SK-N-SH (cell line): Measurements from ENCODE around the gene GPER1. TPM values are rescaled to one million over a fixed set of nuclear protein-coding genes. Genes with fewer than 3 reads are reported as not detected.

Experiments used
- CTCF ChIA-PET: fragments of 300-600, 350-600 bp; formaldehyde crosslinking; extraction: SDS; loops from one replicate; lab custom pipeline; 2021; lab: Yijun Ruan, JAX
- POLR2A ChIA-PET: fragments of 350-600 bp; sonication (Branson Sonifier 250); formaldehyde crosslinking; extraction: SDS; loops from one replicate; lab custom pipeline; 2020; ENCODE audit warnings: antibody characterized with exemption, inconsistent platforms; lab: Yijun Ruan, JAX
- DNase-seq: peaks from one replicate; pipeline ENCODE4 v3.0.0; 2012
- H2AFZ ChIP-seq: fragments of 200-600 bp; sonication (generic); 2 replicates; pipeline ENCODE4 v1.8.1; 2016; ENCODE audit warnings: antibody characterized with exemption, mild to moderate bottlenecking, low read depth
- H3F3A ChIP-seq: fragments of 200-600 bp; sonication (generic); replicated peaks from 2 replicates; pipeline ENCODE3; 2016; ENCODE audit warnings: antibody characterized with exemption, mild to moderate bottlenecking; ENCODE audit not compliant: insufficient read depth
- H3K27ac ChIP-seq, 2 experiments: fragments of 200-500 bp in 1 of 2; fragments of 200-600 bp in 1 of 2; sonication (Bioruptor generic) in 1 of 2; sonication (generic), shearing (Covaris generic) in 1 of 2; 2 replicates each; pipeline versions ENCODE4 v1.5.1 to v1.6.1; 2014 to 2016; ENCODE audit warnings: low read depth in 2 of 2, inconsistent platforms in 1 of 2, low read length in 1 of 2, mild to moderate bottlenecking in 1 of 2, mixed read lengths in 1 of 2
- H3K27me3 ChIP-seq: fragments of 200-600 bp; sonication (generic), shearing (Covaris generic); 2 replicates; pipeline ENCODE4 v1.6.1; 2016; ENCODE audit warnings: mixed run types; ENCODE audit not compliant: insufficient read depth
- H3K36me3 ChIP-seq, 2 experiments: fragments of 200-500 bp in 1 of 2; fragments of 200-600 bp in 1 of 2; sonication (Bioruptor generic) in 1 of 2; sonication (generic) in 1 of 2; replicated peaks in 1 of 2; 2 replicates each; pipeline versions ENCODE3 to v1.5.1; 2014 to 2016; ENCODE audit warnings: low read length in 1 of 2, mild to moderate bottlenecking in 1 of 2; ENCODE audit not compliant: insufficient read depth in 2 of 2, control insufficient read depth in 1 of 2
- H3K4me1 ChIP-seq, 2 experiments: fragments of 200-500 bp in 1 of 2; fragments of 200-600 bp in 1 of 2; sonication (Bioruptor generic) in 1 of 2; sonication (generic), shearing (Covaris generic) in 1 of 2; 2 replicates each; pipeline versions ENCODE4 v1.5.1 to v1.6.1; 2014 to 2016; ENCODE audit warnings: low read depth in 1 of 2, low read length in 1 of 2, mixed run types in 1 of 2; ENCODE audit not compliant: insufficient read depth in 2 of 2, control insufficient read depth in 1 of 2
- H3K4me2 ChIP-seq: fragments of 200-600 bp; sonication (generic), shearing (Covaris generic); 2 replicates; pipeline ENCODE4 v1.6.1; 2017; ENCODE audit warnings: mixed run types
- H3K4me3 ChIP-seq, 2 experiments: fragments of 200-500 bp in 1 of 2; fragments of 200-600 bp in 1 of 2; sonication (Bioruptor generic) in 1 of 2; sonication (generic), shearing (Covaris generic) in 1 of 2; 2 replicates each; pipeline versions ENCODE4 v1.5.1 to v1.8.1; 2014 to 2016; ENCODE audit warnings: low read depth in 2 of 2, inconsistent platforms in 1 of 2, low read length in 1 of 2, mild to moderate bottlenecking in 1 of 2, mixed read lengths in 1 of 2, moderate library complexity in 1 of 2
- H3K79me2 ChIP-seq: fragments of 200-600 bp; sonication (generic); 2 replicates; pipeline ENCODE4 v1.8.1; 2017; ENCODE audit warnings: mild to moderate bottlenecking; ENCODE audit not compliant: insufficient read depth
- H3K9ac ChIP-seq: fragments of 200-600 bp; sonication (generic); 2 replicates; pipeline ENCODE4 v1.6.1; 2017; ENCODE audit warnings: mixed run types
- H3K9me2 ChIP-seq: fragments of 200-600 bp; sonication (generic); 2 replicates; pipeline ENCODE4 v1.6.1; 2017; ENCODE audit warnings: mixed run types
- H3K9me3 ChIP-seq: fragments of 200-600 bp; sonication (generic); 2 replicates; pipeline ENCODE4 v1.6.1; 2017; ENCODE audit warnings: mixed run types, mild to moderate bottlenecking, moderate library complexity
- H4K20me1 ChIP-seq: fragments of 200-600 bp; sonication (generic); 2 replicates; pipeline ENCODE4 v1.6.1; 2017; ENCODE audit warnings: mild to moderate bottlenecking, mixed run types; ENCODE audit not compliant: insufficient read depth
- CHD2 ChIP-seq: fragments of 150-350 bp; IDR thresholded peaks from 2 replicates; pipeline ENCODE4 v1.6.1; 2018; ENCODE audit warnings: low read length; ENCODE audit not compliant: partially characterized antibody
- ELF1 ChIP-seq: IDR thresholded peaks from 2 replicates; pipeline ENCODE4 v1.4.0; 2012
- EP300 ChIP-seq, 2 experiments: IDR thresholded peaks; 2 replicates each; pipeline versions ENCODE4 v1.4.0 to v1.6.1; 2012; ENCODE audit warnings: borderline replicate concordance in 1 of 2, low read depth in 1 of 2, low read length in 1 of 2
- EZH2phosphoT487 ChIP-seq: fragments of 200-600 bp; sonication (generic); IDR thresholded peaks from 2 replicates; pipeline ENCODE4 v1.6.1; 2017; ENCODE audit warnings: low read depth, mixed run types, mild to moderate bottlenecking, antibody characterized with exemption, moderate library complexity, borderline replicate concordance
- FOSL2 ChIP-seq: IDR thresholded peaks from 2 replicates; pipeline ENCODE4 v1.4.0; 2012; ENCODE audit warnings: low read depth, mild to moderate bottlenecking, moderate library complexity, borderline replicate concordance
- FOXJ3 ChIP-seq: sonication (generic); formaldehyde crosslinking; IDR thresholded peaks from 2 replicates; pipeline ENCODE4 v1.5.1; 2020; ENCODE audit warnings: mild to moderate bottlenecking, missing genetic modification reagents
- GABPA ChIP-seq: IDR thresholded peaks from 2 replicates; pipeline ENCODE4 v1.4.0; 2012; ENCODE audit warnings: low read depth, mild to moderate bottlenecking
- GATA2 ChIP-seq: sonication (generic); formaldehyde crosslinking; IDR thresholded peaks from 2 replicates; pipeline ENCODE4 v1.5.0; 2020; ENCODE audit warnings: mild to moderate bottlenecking, missing genetic modification reagents
- IRF3 ChIP-seq: fragments of 150-350 bp; IDR thresholded peaks from 2 replicates; pipeline ENCODE4 v1.6.1; 2016; ENCODE audit warnings: mild to moderate bottlenecking, low read depth, low read length
- MEF2A ChIP-seq: IDR thresholded peaks from 2 replicates; pipeline ENCODE4 v1.4.0; 2012; ENCODE audit warnings: low read depth, borderline replicate concordance
- MXI1 ChIP-seq: IDR thresholded peaks from 2 replicates; pipeline ENCODE4 v1.6.1; 2012; ENCODE audit warnings: mild to moderate bottlenecking, low read depth, low read length, improper control_type of control experiment
- NRF1 ChIP-seq: IDR thresholded peaks from 2 replicates; pipeline ENCODE4 v1.6.1; 2012; ENCODE audit warnings: low read depth, mild to moderate bottlenecking, low read length
- RCOR1 ChIP-seq: fragments of 150-350 bp; IDR thresholded peaks from 2 replicates; pipeline ENCODE4 v1.6.1; 2017; ENCODE audit warnings: antibody characterized with exemption, low read length
- RFX5 ChIP-seq: IDR thresholded peaks from 2 replicates; pipeline ENCODE4 v1.6.1; 2012; ENCODE audit warnings: mild to moderate bottlenecking, improper control_type of control experiment, low read length
- RXRA ChIP-seq: IDR thresholded peaks from 2 replicates; pipeline ENCODE4 v1.4.0; 2012; ENCODE audit warnings: low read depth, mild to moderate bottlenecking, borderline replicate concordance
- TAF1 ChIP-seq: IDR thresholded peaks from 2 replicates; pipeline ENCODE4 v1.6.1; 2012; ENCODE audit warnings: low read depth, mild to moderate bottlenecking, low read length, moderate library complexity, borderline replicate concordance
- TCF12 ChIP-seq: IDR thresholded peaks from 2 replicates; pipeline ENCODE4 v1.4.0; 2012
- TEAD4 ChIP-seq: IDR thresholded peaks from 2 replicates; pipeline ENCODE4 v1.4.0; 2012; ENCODE audit warnings: mild to moderate bottlenecking, borderline replicate concordance; ENCODE audit not compliant: insufficient read depth
- YY1 ChIP-seq: IDR thresholded peaks from 2 replicates; pipeline ENCODE4 v1.4.0; 2012; ENCODE audit warnings: low read depth, mild to moderate bottlenecking
- WGBS: methylation state at CpG from one replicate; pipeline ENCODE4 v1.1.6; 2017; ENCODE audit warnings: low lambda C conversion rate; 5-methylcytosine and 5-hydroxymethylcytosine counted together
- polyA plus RNA-seq, 3 experiments: library from polyadenylated mRNA; depleted of rRNA; stranded (reverse); fragments of >200 nt; gene quantifications; 2 replicates each; pipeline ENCODE4 v1.2.3, GENCODE V29; 2012
- TF ChIP-seq, protein P1 (sequence below): IDR thresholded peaks from 2 replicates; pipeline ENCODE4 v1.4.0; 2012; ENCODE audit warnings: low read depth, borderline replicate concordance
- TF ChIP-seq, protein P2 (sequence below): IDR thresholded peaks from 2 replicates; pipeline ENCODE4 v1.4.0; 2012; ENCODE audit warnings: low read depth
- TF ChIP-seq, protein P3 (sequence below): IDR thresholded peaks from 2 replicates; pipeline ENCODE4; 2012

Gene GPER1
- polyA plus RNA-seq, 1 of the 3 experiments (the other 2 are of a cell fraction) = 6.4 TPM

- no peaks in the 10 kb centered on the region for H3K9me3 ChIP-seq
- no peaks in the 10 kb centered on the region for H3K27me3 ChIP-seq
- H3K4me3 ChIP-seq = no peak overlapping the region
- H3K36me3 ChIP-seq = peaks cover 0 to 24% of the 10 kb centered on the region in 2 experiments
- no peak overlapping the region for H3K9ac ChIP-seq
- peaks cover 23 to 44% of the 10 kb centered on the region in 2 experiments for H3K4me1 ChIP-seq
- H3K79me2 ChIP-seq = peaks cover 34% of the 10 kb centered on the region; the same call in 1 of the 2 replicates
- CTCF ChIA-PET = interaction anchor here (1.2 to 8.0 kb wide), 7 partner anchors 11 to 98 kb away, joined by 3 to 114 read pairs (median 4); partner anchors contain the start of gene GPR146
- peaks cover 15% of the 10 kb centered on the region for H3F3A ChIP-seq
- H4K20me1 ChIP-seq = peaks cover 20% of the 10 kb centered on the region
- H3K9me2 ChIP-seq = no peaks in the 10 kb centered on the region
- POLR2A ChIA-PET = no interaction called here
- no peak overlapping the region for H2AFZ ChIP-seq
- TF ChIP-seq EZH2phosphoT487 (no peak), TAF1 (no peak), CHD2 (no peak), RFX5 (no peak), FOSL2 (no peak), NRF1 (no peak)
- TF ChIP-seq, protein P1, sequence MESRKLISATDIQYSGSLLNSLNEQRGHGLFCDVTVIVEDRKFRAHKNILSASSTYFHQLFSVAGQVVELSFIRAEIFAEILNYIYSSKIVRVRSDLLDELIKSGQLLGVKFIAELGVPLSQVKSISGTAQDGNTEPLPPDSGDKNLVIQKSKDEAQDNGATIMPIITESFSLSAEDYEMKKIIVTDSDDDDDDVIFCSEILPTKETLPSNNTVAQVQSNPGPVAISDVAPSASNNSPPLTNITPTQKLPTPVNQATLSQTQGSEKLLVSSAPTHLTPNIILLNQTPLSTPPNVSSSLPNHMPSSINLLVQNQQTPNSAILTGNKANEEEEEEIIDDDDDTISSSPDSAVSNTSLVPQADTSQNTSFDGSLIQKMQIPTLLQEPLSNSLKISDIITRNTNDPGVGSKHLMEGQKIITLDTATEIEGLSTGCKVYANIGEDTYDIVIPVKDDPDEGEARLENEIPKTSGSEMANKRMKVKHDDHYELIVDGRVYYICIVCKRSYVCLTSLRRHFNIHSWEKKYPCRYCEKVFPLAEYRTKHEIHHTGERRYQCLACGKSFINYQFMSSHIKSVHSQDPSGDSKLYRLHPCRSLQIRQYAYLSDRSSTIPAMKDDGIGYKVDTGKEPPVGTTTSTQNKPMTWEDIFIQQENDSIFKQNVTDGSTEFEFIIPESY = no peak
- no peak overlapping the region for H3K4me2 ChIP-seq
- H3K27ac ChIP-seq = no peak overlapping the region
- no peak for DNase-seq
- WGBS = 96% methylated on average over 39 of the region's 40 CpGs
These were observed 4.3 kb downstream of the GPER1 start for GRCh38 chr7:1092161-1092632.

DNA sequence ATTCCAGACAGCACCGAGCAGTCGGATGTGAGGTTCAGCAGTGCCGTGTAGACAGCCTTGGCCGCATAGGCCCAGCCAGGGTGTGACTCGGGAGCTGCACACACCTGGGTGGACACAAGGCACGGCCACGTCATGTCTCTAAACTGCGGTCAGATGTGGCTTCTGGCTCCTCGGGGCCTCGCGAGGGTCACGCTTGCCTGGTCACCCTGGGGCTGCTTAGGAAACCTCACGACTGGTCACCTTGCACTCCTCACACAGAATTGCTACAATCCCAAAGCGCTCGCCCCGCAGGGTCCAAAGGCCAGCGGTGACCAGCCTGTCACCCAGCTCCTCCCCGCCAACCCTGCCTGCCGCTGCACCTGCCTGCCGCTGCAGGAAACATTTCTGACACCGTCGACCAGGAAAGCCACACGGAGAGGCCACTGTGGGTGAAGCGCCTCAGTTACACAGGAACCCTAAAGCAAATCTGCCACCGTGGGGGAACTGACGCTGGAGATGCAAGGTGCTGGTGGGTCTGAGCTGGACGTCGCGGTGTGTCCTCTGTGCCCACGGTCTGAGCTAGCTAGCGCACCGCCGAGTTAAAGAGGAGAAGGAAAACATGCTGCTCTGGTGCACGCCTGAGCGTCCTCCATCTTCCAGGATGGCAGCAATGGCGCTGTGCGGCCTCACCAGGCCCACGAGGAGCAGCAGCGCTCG lies 5.0 kb downstream of the GPER1 start:
- DNase-seq = no peak
- Histone ChIP-seq H3K27me3 (no peaks in the 10 kb centered on the region), H3K36me3 (peaks cover 0 to 26% of the 10 kb centered on the region in 2 experiments), H2AFZ (no peak overlapping the region), H3K4me1 (peaks cover 16 to 37% of the 10 kb centered on the region in 2 experiments), H3K9me2 (no peaks in the 10 kb centered on the region), H3K9me3 (no peaks in the 10 kb centered on the region), H3K4me2 (no peak overlapping the region), H3K79me2 (peaks cover 34% of the 10 kb centered on the region; the same call in 1 of the 2 replicates), H3K9ac (no peak overlapping the region), H3F3A (peaks cover 10% of the 10 kb centered on the region), H3K4me3 (no peak overlapping the region), H3K27ac (no peak overlapping the region), H4K20me1 (peaks cover 23% of the 10 kb centered on the region)
- 89% methylated on average over 32 of the region's 40 CpGs for WGBS
- CTCF ChIA-PET = interaction anchor here (1.0 to 5.1 kb wide), 6 partner anchors 11 to 100 kb away, joined by 3 to 48 read pairs (median 4); a partner anchor contains a TSS
- POLR2A ChIA-PET = no interaction called here
- TF ChIP-seq, protein P2, sequence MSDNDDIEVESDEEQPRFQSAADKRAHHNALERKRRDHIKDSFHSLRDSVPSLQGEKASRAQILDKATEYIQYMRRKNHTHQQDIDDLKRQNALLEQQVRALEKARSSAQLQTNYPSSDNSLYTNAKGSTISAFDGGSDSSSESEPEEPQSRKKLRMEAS = no peak
- TF ChIP-seq FOSL2 (no peak), YY1 (no peak), CHD2 (no peak), MEF2A (no peak), ELF1 (no peak), TCF12 (no peak), EP300 (IDR thresholded peaks at IDR 0.05; ENCODE audit: borderline replicate concordance in 1 of 2, low read depth in 1 of 2, low read length in 1 of 2) (no peak), FOXJ3 (no peak), TEAD4 (no peak), GATA2 (no peak), RFX5 (no peak), RXRA (no peak), GABPA (no peak), MXI1 (no peak), RCOR1 (no peak), IRF3 (no peak)
- TF ChIP-seq, protein P3, sequence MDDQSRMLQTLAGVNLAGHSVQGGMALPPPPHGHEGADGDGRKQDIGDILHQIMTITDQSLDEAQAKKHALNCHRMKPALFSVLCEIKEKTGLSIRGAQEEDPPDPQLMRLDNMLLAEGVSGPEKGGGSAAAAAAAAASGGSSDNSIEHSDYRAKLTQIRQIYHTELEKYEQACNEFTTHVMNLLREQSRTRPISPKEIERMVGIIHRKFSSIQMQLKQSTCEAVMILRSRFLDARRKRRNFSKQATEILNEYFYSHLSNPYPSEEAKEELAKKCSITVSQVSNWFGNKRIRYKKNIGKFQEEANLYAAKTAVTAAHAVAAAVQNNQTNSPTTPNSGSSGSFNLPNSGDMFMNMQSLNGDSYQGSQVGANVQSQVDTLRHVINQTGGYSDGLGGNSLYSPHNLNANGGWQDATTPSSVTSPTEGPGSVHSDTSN = no peak
